SK-N-SH (cell line): Measurements from ENCODE around the gene SPRED3. TPM values are rescaled to one million over a fixed set of nuclear protein-coding genes. Genes with fewer than 3 reads are reported as not detected.

Source experiments
- CTCF ChIA-PET: fragments of 300-600, 350-600 bp; formaldehyde crosslinking; extraction: SDS; loops from one replicate; lab custom pipeline; 2021; lab: Yijun Ruan, JAX
- POLR2A ChIA-PET: fragments of 350-600 bp; sonication (Branson Sonifier 250); formaldehyde crosslinking; extraction: SDS; loops from one replicate; lab custom pipeline; 2020; ENCODE audit warnings: antibody characterized with exemption, inconsistent platforms; lab: Yijun Ruan, JAX
- DNase-seq: peaks from one replicate; pipeline ENCODE4 v3.0.0; 2012
- H2AFZ ChIP-seq: fragments of 200-600 bp; sonication (generic); 2 replicates; pipeline ENCODE4 v1.8.1; 2016; ENCODE audit warnings: antibody characterized with exemption, mild to moderate bottlenecking, low read depth
- H3F3A ChIP-seq: fragments of 200-600 bp; sonication (generic); replicated peaks from 2 replicates; pipeline ENCODE3; 2016; ENCODE audit warnings: antibody characterized with exemption, mild to moderate bottlenecking; ENCODE audit not compliant: insufficient read depth
- H3K27ac ChIP-seq, 2 experiments: fragments of 200-500 bp in 1 of 2; fragments of 200-600 bp in 1 of 2; sonication (Bioruptor generic) in 1 of 2; sonication (generic), shearing (Covaris generic) in 1 of 2; 2 replicates each; pipeline versions ENCODE4 v1.5.1 to v1.6.1; 2014 to 2016; ENCODE audit warnings: low read depth in 2 of 2, inconsistent platforms in 1 of 2, low read length in 1 of 2, mild to moderate bottlenecking in 1 of 2, mixed read lengths in 1 of 2
- H3K27me3 ChIP-seq: fragments of 200-600 bp; sonication (generic), shearing (Covaris generic); 2 replicates; pipeline ENCODE4 v1.6.1; 2016; ENCODE audit warnings: mixed run types; ENCODE audit not compliant: insufficient read depth
- H3K36me3 ChIP-seq, 2 experiments: fragments of 200-500 bp in 1 of 2; fragments of 200-600 bp in 1 of 2; sonication (Bioruptor generic) in 1 of 2; sonication (generic) in 1 of 2; replicated peaks in 1 of 2; 2 replicates each; pipeline versions ENCODE3 to v1.5.1; 2014 to 2016; ENCODE audit warnings: low read length in 1 of 2, mild to moderate bottlenecking in 1 of 2; ENCODE audit not compliant: insufficient read depth in 2 of 2, control insufficient read depth in 1 of 2
- H3K4me1 ChIP-seq, 2 experiments: fragments of 200-500 bp in 1 of 2; fragments of 200-600 bp in 1 of 2; sonication (Bioruptor generic) in 1 of 2; sonication (generic), shearing (Covaris generic) in 1 of 2; 2 replicates each; pipeline versions ENCODE4 v1.5.1 to v1.6.1; 2014 to 2016; ENCODE audit warnings: low read depth in 1 of 2, low read length in 1 of 2, mixed run types in 1 of 2; ENCODE audit not compliant: insufficient read depth in 2 of 2, control insufficient read depth in 1 of 2
- H3K4me2 ChIP-seq: fragments of 200-600 bp; sonication (generic), shearing (Covaris generic); 2 replicates; pipeline ENCODE4 v1.6.1; 2017; ENCODE audit warnings: mixed run types
- H3K4me3 ChIP-seq, 2 experiments: fragments of 200-500 bp in 1 of 2; fragments of 200-600 bp in 1 of 2; sonication (Bioruptor generic) in 1 of 2; sonication (generic), shearing (Covaris generic) in 1 of 2; 2 replicates each; pipeline versions ENCODE4 v1.5.1 to v1.8.1; 2014 to 2016; ENCODE audit warnings: low read depth in 2 of 2, inconsistent platforms in 1 of 2, low read length in 1 of 2, mild to moderate bottlenecking in 1 of 2, mixed read lengths in 1 of 2, moderate library complexity in 1 of 2
- H3K79me2 ChIP-seq: fragments of 200-600 bp; sonication (generic); 2 replicates; pipeline ENCODE4 v1.8.1; 2017; ENCODE audit warnings: mild to moderate bottlenecking; ENCODE audit not compliant: insufficient read depth
- H3K9ac ChIP-seq: fragments of 200-600 bp; sonication (generic); 2 replicates; pipeline ENCODE4 v1.6.1; 2017; ENCODE audit warnings: mixed run types
- H3K9me2 ChIP-seq: fragments of 200-600 bp; sonication (generic); 2 replicates; pipeline ENCODE4 v1.6.1; 2017; ENCODE audit warnings: mixed run types
- H3K9me3 ChIP-seq: fragments of 200-600 bp; sonication (generic); 2 replicates; pipeline ENCODE4 v1.6.1; 2017; ENCODE audit warnings: mixed run types, mild to moderate bottlenecking, moderate library complexity
- H4K20me1 ChIP-seq: fragments of 200-600 bp; sonication (generic); 2 replicates; pipeline ENCODE4 v1.6.1; 2017; ENCODE audit warnings: mild to moderate bottlenecking, mixed run types; ENCODE audit not compliant: insufficient read depth
- FOSL2 ChIP-seq: IDR thresholded peaks from 2 replicates; pipeline ENCODE4 v1.4.0; 2012; ENCODE audit warnings: low read depth, mild to moderate bottlenecking, moderate library complexity, borderline replicate concordance
- FOXJ3 ChIP-seq: sonication (generic); formaldehyde crosslinking; IDR thresholded peaks from 2 replicates; pipeline ENCODE4 v1.5.1; 2020; ENCODE audit warnings: mild to moderate bottlenecking, missing genetic modification reagents
- FOXM1 ChIP-seq: IDR thresholded peaks from 2 replicates; pipeline ENCODE4 v1.4.0; 2012; ENCODE audit warnings: low read depth, mild to moderate bottlenecking
- GATA2 ChIP-seq: sonication (generic); formaldehyde crosslinking; IDR thresholded peaks from 2 replicates; pipeline ENCODE4 v1.5.0; 2020; ENCODE audit warnings: mild to moderate bottlenecking, missing genetic modification reagents
- MXI1 ChIP-seq: IDR thresholded peaks from 2 replicates; pipeline ENCODE4 v1.6.1; 2012; ENCODE audit warnings: mild to moderate bottlenecking, low read depth, low read length, improper control_type of control experiment
- NFIC ChIP-seq: IDR thresholded peaks from 2 replicates; pipeline ENCODE4 v1.4.0; 2012; ENCODE audit warnings: borderline replicate concordance
- RAD21 ChIP-seq: IDR thresholded peaks from 2 replicates; pipeline ENCODE4 v1.6.1; 2012; ENCODE audit warnings: mild to moderate bottlenecking, low read length
- RFX5 ChIP-seq: IDR thresholded peaks from 2 replicates; pipeline ENCODE4 v1.6.1; 2012; ENCODE audit warnings: mild to moderate bottlenecking, improper control_type of control experiment, low read length
- RXRA ChIP-seq: IDR thresholded peaks from 2 replicates; pipeline ENCODE4 v1.4.0; 2012; ENCODE audit warnings: low read depth, mild to moderate bottlenecking, borderline replicate concordance
- SIN3A ChIP-seq: IDR thresholded peaks from 2 replicates; pipeline ENCODE4 v1.6.1; 2012; ENCODE audit warnings: low read depth, mild to moderate bottlenecking, low read length, moderate library complexity, borderline replicate concordance
- TEAD4 ChIP-seq: IDR thresholded peaks from 2 replicates; pipeline ENCODE4 v1.4.0; 2012; ENCODE audit warnings: mild to moderate bottlenecking, borderline replicate concordance; ENCODE audit not compliant: insufficient read depth
- ZBTB33 ChIP-seq: IDR thresholded peaks from 2 replicates; pipeline ENCODE4 v1.4.0; 2012; ENCODE audit warnings: low read depth, borderline replicate concordance
- WGBS: methylation state at CpG from one replicate; pipeline ENCODE4 v1.1.6; 2017; ENCODE audit warnings: low lambda C conversion rate; 5-methylcytosine and 5-hydroxymethylcytosine counted together
- polyA plus RNA-seq, 3 experiments: library from polyadenylated mRNA; depleted of rRNA; stranded (reverse); fragments of >200 nt; gene quantifications; 2 replicates each; pipeline ENCODE4 v1.2.3, GENCODE V29; 2012
- TF ChIP-seq, protein P1 (sequence below): IDR thresholded peaks from 2 replicates; pipeline ENCODE4 v1.4.0; 2012; ENCODE audit warnings: low read depth

Gene SPRED3
- polyA plus RNA-seq, 1 of the 3 experiments (the other 2 are of a cell fraction) = 11.1 TPM

DNA sequence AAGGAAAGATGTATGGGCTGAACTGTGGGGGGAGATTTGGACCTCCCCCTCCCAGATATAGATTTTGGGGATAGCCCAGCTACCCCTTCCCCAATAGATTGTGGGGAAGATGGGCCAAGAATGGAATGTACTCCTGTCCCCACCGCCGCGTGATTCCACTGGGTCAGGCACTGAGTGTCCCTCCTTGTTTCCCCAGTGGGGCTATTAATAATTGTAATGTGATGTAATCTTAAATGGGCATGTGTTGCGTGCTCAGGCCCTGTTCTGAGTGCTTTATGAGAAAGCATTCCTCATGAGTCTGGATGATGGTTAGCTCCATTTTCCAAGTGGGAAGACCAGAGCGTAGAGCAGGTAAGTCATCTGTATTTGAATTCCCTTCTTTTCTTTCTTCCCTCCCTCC lies 12.7 kb upstream of the SPRED3 start:
- ChIA-PET POLR2A (interaction anchor here (2.2 to 3.6 kb wide), 2 partner anchors 10 to 12 kb away, joined by 6 to 29 read pairs; partner anchors contain the start of genes GGN and SPRED3), CTCF (interaction anchor here (0.9 to 2.8 kb wide), 5 partner anchors 9 to 473 kb away, joined by 4 to 11 read pairs (median 8); partner anchors contain the start of genes CATSPERG, FAM98C and GGN)
- DNase-seq = no peak
- Histone ChIP-seq H3K36me3 (peaks cover 9 to 18% of the 10 kb centered on the region in 2 experiments), H3K9me2 (no peaks in the 10 kb centered on the region), H3K9me3 (no peaks in the 10 kb centered on the region), H2AFZ (no peak overlapping the region), H3K27ac (peak overlapping the region; percentile 17 to 87; a peak in 2 of 4 replicates), H3K79me2 (peaks cover 56% of the 10 kb centered on the region), H3K4me1 (peaks cover 6 to 14% of the 10 kb centered on the region in 2 experiments; a peak in 3 of 4 replicates), H3F3A (no peaks in the 10 kb centered on the region), H4K20me1 (peaks cover 26% of the 10 kb centered on the region), H3K27me3 (no peaks in the 10 kb centered on the region), H3K4me2 (peak overlapping the region; percentile 78), H3K4me3 (peak overlapping the region; percentile 68 to 91), H3K9ac (peak overlapping the region; percentile 96)
- 63% methylated on average over 5 of the region's 5 CpGs for WGBS
- TF ChIP-seq MXI1 (peak; percentile 31; the same call in 1 of the 2 replicates), ZBTB33 (no peak), FOXM1 (no peak), RXRA (no peak), SIN3A (no peak)
- TF ChIP-seq, protein P1, sequence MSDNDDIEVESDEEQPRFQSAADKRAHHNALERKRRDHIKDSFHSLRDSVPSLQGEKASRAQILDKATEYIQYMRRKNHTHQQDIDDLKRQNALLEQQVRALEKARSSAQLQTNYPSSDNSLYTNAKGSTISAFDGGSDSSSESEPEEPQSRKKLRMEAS = no peak

- peak overlapping the region in 1 of 2 experiments; percentile 91; a peak in 2 of 4 replicates for H3K4me3 ChIP-seq
- H3K4me2 ChIP-seq = peak overlapping the region; percentile 78
- no peak for TF ChIP-seq NFIC
- TF ChIP-seq RAD21 = no peak
- TF ChIP-seq RFX5 = no peak
- no peak for TF ChIP-seq FOXJ3 (CRISPR knock-in tag)
- TF ChIP-seq FOSL2 = no peak
- no peak for TF ChIP-seq TEAD4
- TF ChIP-seq GATA2 (CRISPR knock-in tag) = no peak
- TF ChIP-seq RXRA = no peak
- ChIA-PET CTCF (interaction anchor here (1.2 to 2.8 kb wide), 4 partner anchors 8 to 41 kb away, joined by 4 to 11 read pairs (median 8); partner anchors contain the start of genes CATSPERG, FAM98C and GGN), POLR2A (interaction anchor here (2.2 to 3.6 kb wide), 2 partner anchors 9 to 11 kb away, joined by 6 to 29 read pairs; partner anchors contain the start of genes GGN and SPRED3)
- WGBS = 76% methylated on average over 3 of the region's 3 CpGs
- H2AFZ ChIP-seq = no peak overlapping the region
- peaks cover 26% of the 10 kb centered on the region for H4K20me1 ChIP-seq
- H3K4me1 ChIP-seq = peaks cover 6 to 14% of the 10 kb centered on the region in 2 experiments; a peak in 3 of 4 replicates
- no peak overlapping the region for H3K27ac ChIP-seq
- no peaks in the 10 kb centered on the region for H3F3A ChIP-seq
- H3K36me3 ChIP-seq = peaks cover 17 to 21% of the 10 kb centered on the region in 2 experiments
- H3K79me2 ChIP-seq = peaks cover 56% of the 10 kb centered on the region
- no peaks in the 10 kb centered on the region for H3K9me3 ChIP-seq
- no peaks in the 10 kb centered on the region for H3K27me3 ChIP-seq
- H3K9ac ChIP-seq = no peak overlapping the region
- no peaks in the 10 kb centered on the region for H3K9me2 ChIP-seq
- no peak for DNase-seq
These were observed 11.9 kb upstream of the SPRED3 start for GRCh38 chr19:38376576-38376975.
